SU-DHL-6 (cell line): ENCODE data around the gene TXNL1.

ENCODE experiments used
- H2AFZ ChIP-seq: fragments of 200-600 bp; sonication (generic); 2 replicates; pipeline ENCODE4 v1.6.1; 2014; ENCODE audit warnings: low read depth, mild to moderate bottlenecking, moderate library complexity, mixed read lengths, antibody characterized with exemption, low read length; ENCODE audit not compliant: severe bottlenecking
- H3F3A ChIP-seq: fragments of 200-600 bp; shearing (Covaris generic); 2 replicates; pipeline ENCODE4 v1.6.0; 2016; ENCODE audit warnings: antibody characterized with exemption, mild to moderate bottlenecking; ENCODE audit not compliant: insufficient read depth
- H3K27ac ChIP-seq: fragments of 200-600 bp; sonication (generic); 2 replicates; pipeline ENCODE4 v1.5.1; 2016; ENCODE audit warnings: low read depth, mild to moderate bottlenecking, low read length, moderate library complexity, mixed read lengths
- H3K27me3 ChIP-seq: fragments of 200-600 bp; sonication (generic), shearing (Covaris generic); 2 replicates; pipeline ENCODE4 v1.6.0; 2014; ENCODE audit warnings: mild to moderate bottlenecking, low read length
- H3K36me3 ChIP-seq: fragments of 200-600 bp; sonication (generic); 2 replicates; pipeline ENCODE4 v1.6.1; 2014; ENCODE audit warnings: mild to moderate bottlenecking, low read length, mixed read lengths
- H3K4me2 ChIP-seq: fragments of 300-600, 200-600 bp; shearing (Covaris generic), sonication (generic); 2 replicates; pipeline ENCODE4 v1.6.0; 2014; ENCODE audit warnings: low read length, low read depth, mild to moderate bottlenecking; ENCODE audit not compliant: poor library complexity, severe bottlenecking
- H3K4me3 ChIP-seq: fragments of 200-600 bp; sonication (generic); 2 replicates; pipeline ENCODE4 v1.5.1; 2014; ENCODE audit warnings: antibody characterized with exemption, low read length, mild to moderate bottlenecking, mixed read lengths; ENCODE audit not compliant: insufficient read depth, poor library complexity, severe bottlenecking
- H3K79me2 ChIP-seq: fragments of 200-600 bp; sonication (generic); 2 replicates; pipeline ENCODE4 v1.6.1; 2014; ENCODE audit warnings: mild to moderate bottlenecking, low read length, moderate library complexity; ENCODE audit not compliant: insufficient read depth
- H3K9ac ChIP-seq: fragments of 200-600 bp; sonication (generic); 2 replicates; pipeline ENCODE4 v1.7.0; 2014; ENCODE audit warnings: mild to moderate bottlenecking, low read length
- H3K9me2 ChIP-seq: fragments of 200-600 bp; sonication (generic); replicated peaks from 2 replicates; pipeline ENCODE4 v1.6.1; 2014; ENCODE audit warnings: low read length; ENCODE audit not compliant: insufficient read depth
- H3K9me3 ChIP-seq: fragments of 200-600 bp; sonication (generic); 2 replicates; pipeline ENCODE4 v1.6.1; 2014; ENCODE audit warnings: low read length, mixed read lengths; ENCODE audit not compliant: insufficient read depth
- H4K20me1 ChIP-seq: fragments of 200-600 bp; sonication (generic); 2 replicates; pipeline ENCODE4 v1.6.1; 2014; ENCODE audit warnings: low read depth, mild to moderate bottlenecking, antibody characterized with exemption, low read length, moderate library complexity, mixed read lengths
- CTCF ChIP-seq: fragments of 200-600 bp; sonication (generic); IDR thresholded peaks from one replicate; pipeline ENCODE4 v1.5.1; 2017; ENCODE audit warnings: antibody characterized with exemption, mild to moderate bottlenecking, low read length, moderate library complexity; ENCODE audit not compliant: insufficient read depth, poor library complexity, severe bottlenecking
- EZH2phosphoT487 ChIP-seq: fragments of 200-600 bp; sonication (generic), shearing (Covaris generic); conservative IDR thresholded peaks from 2 replicates; pipeline ENCODE4 v1.6.1; 2018; ENCODE audit warnings: mild to moderate bottlenecking, antibody characterized with exemption, low read length, moderate library complexity, mixed read lengths

Gene TXNL1

GRCh38 chr18:56641714-56642337, 3.4 kb upstream of the TXNL1 start:
- no peak overlapping the region for H3K27ac ChIP-seq

GRCh38 chr18:56639571-56639970, 1.2 kb upstream of the TXNL1 start:
- H3K27me3 ChIP-seq = no peaks in the 10 kb centered on the region
- H3K79me2 ChIP-seq = peaks cover 38% of the 10 kb centered on the region
- peak overlapping the region; percentile 72 for H3K4me3 ChIP-seq
- peaks cover 30% of the 10 kb centered on the region for H4K20me1 ChIP-seq
- no peaks in the 10 kb centered on the region for H3K9me2 ChIP-seq
- H3K27ac ChIP-seq = peak overlapping the region; percentile 78; the same call in 1 of the 2 replicates
- peak overlapping the region; percentile 86 for H3K4me2 ChIP-seq
- TF ChIP-seq CTCF (no peak), EZH2phosphoT487 (no peak)
- H3K9ac ChIP-seq = peak overlapping the region; percentile 83
- H3K36me3 ChIP-seq = 0 out of 2 replicates have a peak, but pooled peaks cover 6% of the 10 kb centered on the region
- peak overlapping the region; percentile 55 for H2AFZ ChIP-seq
- no peaks in the 10 kb centered on the region; the same call in 1 of the 2 replicates for H3F3A ChIP-seq
- H3K9me3 ChIP-seq = no peaks in the 10 kb centered on the region

More at GRCh38 chr18:56641714-56642337, 3.4 kb upstream of the TXNL1 start:
- Histone ChIP-seq H3K4me3 (no peak overlapping the region), H3K36me3 (no peaks in the 10 kb centered on the region), H3K9me2 (no peaks in the 10 kb centered on the region), H3K4me2 (no peak overlapping the region), H2AFZ (no peak overlapping the region), H3F3A (0 out of 2 replicates have a peak, but pooled peaks cover 3% of the 10 kb centered on the region), H3K9ac (no peak overlapping the region), H3K79me2 (peaks cover 15% of the 10 kb centered on the region), H3K27me3 (no peaks in the 10 kb centered on the region), H3K9me3 (no peaks in the 10 kb centered on the region), H4K20me1 (peaks cover 10% of the 10 kb centered on the region; the same call in 1 of the 2 replicates)
- TF ChIP-seq CTCF = no peak
- TF ChIP-seq EZH2phosphoT487 = no peak

- Histone ChIP-seq H3K4me3 (peak overlapping the region; percentile 72), H4K20me1 (peaks cover 34% of the 10 kb centered on the region), H3K36me3 (peaks cover 6% of the 10 kb centered on the region; the same call in 1 of the 2 replicates), H3F3A (no peaks in the 10 kb centered on the region; the same call in 1 of the 2 replicates), H3K27me3 (no peaks in the 10 kb centered on the region), H3K9me3 (no peaks in the 10 kb centered on the region), H3K9ac (peak overlapping the region; percentile 83), H3K4me2 (peak overlapping the region; percentile 86), H3K27ac (peak overlapping the region; percentile 78), H2AFZ (peak overlapping the region; percentile 55), H3K79me2 (peaks cover 43% of the 10 kb centered on the region), H3K9me2 (no peaks in the 10 kb centered on the region)
- TF ChIP-seq EZH2phosphoT487 (no peak), CTCF (no peak)
Observed at GRCh38 chr18:56639104-56639381, 651 bp upstream of the TXNL1 start.
